OCI-LY7 (cell line): ENCODE data around the gene MED27. TPM values are rescaled to one million over a fixed set of nuclear protein-coding genes. Genes with fewer than 3 reads are reported as not detected.

Source experiments
- BruUV-seq: library from RNA; stranded (reverse); fragments of 400-500 nt; replicated peaks from 2 replicates; lab custom pipeline; 2021; lab: Mats Ljungman, UMichigan
- CTCF ChIA-PET: fragments of 300-600 bp; sonication (Branson Sonifier 250); formaldehyde crosslinking; loops from one replicate; lab custom pipeline; 2022; ENCODE audit warnings: antibody characterized with exemption; ENCODE audit not compliant: unreplicated experiment; lab: Charles Lee
- POLR2A ChIA-PET: fragments of 300-600 bp; sonication (Branson Sonifier 250); formaldehyde crosslinking; loops from one replicate; lab custom pipeline; 2022; ENCODE audit warnings: antibody characterized with exemption; lab: Charles Lee
- DNase-seq: peaks from one replicate; pipeline ENCODE4 v3.0.0-alpha.2; 2015; ENCODE audit warnings: low spot score
- H2AFZ ChIP-seq: fragments of 200-600 bp; sonication (generic), shearing (Covaris generic); 2 replicates; pipeline ENCODE4 v1.6.1; 2014; ENCODE audit warnings: mild to moderate bottlenecking, antibody characterized with exemption, low read length, moderate library complexity
- H3K27ac ChIP-seq: fragments of 200-600 bp; sonication (generic); 2 replicates; pipeline ENCODE4 v1.5.1; 2014; ENCODE audit warnings: mixed run types, low read depth, mild to moderate bottlenecking, moderate library complexity, low read length, inconsistent platforms; ENCODE audit not compliant: poor library complexity, severe bottlenecking
- H3K36me3 ChIP-seq: fragments of 200-600 bp; sonication (generic); 2 replicates; pipeline ENCODE4 v1.6.1; 2014; ENCODE audit warnings: mild to moderate bottlenecking, antibody characterized with exemption, low read length, moderate library complexity, mixed read lengths; ENCODE audit not compliant: insufficient read depth
- H3K4me1 ChIP-seq: fragments of 200-600 bp; sonication (generic); 2 replicates; pipeline ENCODE4 v1.5.1; 2014; ENCODE audit warnings: mild to moderate bottlenecking, low read length; ENCODE audit not compliant: insufficient read depth, poor library complexity, severe bottlenecking
- H3K4me2 ChIP-seq: fragments of 200-600 bp; sonication (generic); 2 replicates; pipeline ENCODE4 v1.6.1; 2014; ENCODE audit warnings: mild to moderate bottlenecking, low read length
- H3K4me3 ChIP-seq: fragments of 200-600 bp; sonication (generic); 2 replicates; pipeline ENCODE4 v1.5.1; 2014; ENCODE audit warnings: mild to moderate bottlenecking, low read depth, low read length; ENCODE audit not compliant: poor library complexity, severe bottlenecking
- H3K79me2 ChIP-seq: fragments of 200-600 bp; sonication (generic); 2 replicates; pipeline ENCODE4 v1.6.1; 2016; ENCODE audit warnings: low read depth, mild to moderate bottlenecking, low read length, moderate library complexity, mixed read lengths; ENCODE audit not compliant: insufficient read depth
- H3K9me2 ChIP-seq: fragments of 200-600 bp; sonication (generic); 2 replicates; pipeline ENCODE4 v1.6.1; 2016; ENCODE audit warnings: mild to moderate bottlenecking, low read length, mixed read lengths; ENCODE audit not compliant: insufficient read depth
- H3K9me3 ChIP-seq: fragments of 200-600 bp; sonication (generic); 2 replicates; pipeline ENCODE4 v1.6.1; 2014; ENCODE audit warnings: mild to moderate bottlenecking, mixed run types, low read length, mixed read lengths
- H4K20me1 ChIP-seq: fragments of 200-600 bp; sonication (generic); 2 replicates; pipeline ENCODE4 v1.6.1; 2014; ENCODE audit warnings: mild to moderate bottlenecking, antibody characterized with exemption, low read length, moderate library complexity, mixed read lengths; ENCODE audit not compliant: insufficient read depth
- CTCF ChIP-seq: fragments of 200-600 bp; sonication (generic); conservative IDR thresholded peaks from 2 replicates; pipeline ENCODE4 v1.5.1; 2014; ENCODE audit warnings: mild to moderate bottlenecking, antibody characterized with exemption, low read length, moderate library complexity, mixed read lengths
- EZH2phosphoT487 ChIP-seq: fragments of 200-600 bp; sonication (generic); IDR thresholded peaks from 2 replicates; pipeline ENCODE4 v1.6.1; 2018; ENCODE audit warnings: low read depth, borderline replicate concordance, mild to moderate bottlenecking, mixed run types, antibody characterized with exemption, low read length, moderate library complexity, mixed read lengths
- intact Hi-C: fragments of 100-400 bp; cut with micrococcal nuclease; formaldehyde crosslinking; loops from one replicate; pipeline ENCODE4 v1.10.0; 2022; ENCODE audit not compliant: unreplicated experiment
- total RNA-seq, 2 experiments: library from RNA; depleted of rRNA in 1 of 2; stranded (reverse); fragments of >200 nt in 1 of 2; shearing (Covaris generic) in 1 of 2; gene quantifications; 2 replicates each; pipeline ENCODE4 v1.2.3, GENCODE V29; 2014 to 2022

Gene MED27
- total RNA-seq, 2 experiments from 2014 or later: 23.1 to 32.6 TPM

- peak; percentile 4 for DNase-seq
- ChIA-PET POLR2A (no interaction called here), CTCF (no interaction called here)
- Histone ChIP-seq H3K9me3 (no peaks in the 10 kb centered on the region), H2AFZ (no peak overlapping the region), H3K4me2 (no peak overlapping the region), H3K9me2 (no peaks in the 10 kb centered on the region), H3K4me3 (no peak overlapping the region), H3K4me1 (no peaks in the 10 kb centered on the region), H4K20me1 (no peaks in the 10 kb centered on the region), H3K79me2 (no peaks in the 10 kb centered on the region), H3K27ac (no peak overlapping the region), H3K36me3 (no peaks in the 10 kb centered on the region)
- TF ChIP-seq EZH2phosphoT487 (no peak), CTCF (no peak)
- no TSS peak for BruUV-seq
- intact Hi-C loops: no loop called here
Observed at GRCh38 chr9:131854334-131854733, 225.3 kb downstream of the MED27 start.

- no peaks in the 10 kb centered on the region for H3K4me1 ChIP-seq
- no TSS peak for BruUV-seq
- POLR2A ChIA-PET: no interaction called here
Observed at GRCh38 chr9:131853434-131853833, 226.2 kb downstream of the MED27 start.

More at GRCh38 chr9:131853434-131853833, 226.2 kb downstream of the MED27 start:
- Histone ChIP-seq H4K20me1 (no peaks in the 10 kb centered on the region), H3K4me2 (no peak overlapping the region), H2AFZ (no peak overlapping the region), H3K9me3 (no peaks in the 10 kb centered on the region), H3K9me2 (no peaks in the 10 kb centered on the region), H3K4me3 (no peak overlapping the region), H3K36me3 (no peaks in the 10 kb centered on the region), H3K27ac (no peak overlapping the region), H3K79me2 (no peaks in the 10 kb centered on the region)
- intact Hi-C loops: no loop called here
- DNase-seq: no peak
- TF ChIP-seq EZH2phosphoT487 (no peak), CTCF (no peak)
- CTCF ChIA-PET: no interaction called here
